ENCODE data around the gene ARHGEF6.

Gene ARHGEF6

GRCh38 chrX:136764206-136764605, 16.5 kb downstream of the ARHGEF6 start:
- in situ Hi-C loops (cut with MboI; ENCODE audit: low sequenced_read_pairs, unreplicated experiment), result no loop called here
- DNase-seq (ENCODE audit: low spot score), result no peak
- no peak for TF ChIP-seq CTCF (IDR thresholded peaks at IDR 0.05; ENCODE audit: borderline replicate concordance, control extremely low read depth, extremely low read depth, insufficient read depth, missing control alignments)

GRCh38 chrX:136762820-136763452, 17.8 kb downstream of the ARHGEF6 start:
- DNase-seq (ENCODE audit: low spot score), result no peak
- TF ChIP-seq CTCF (IDR thresholded peaks at IDR 0.05; ENCODE audit: borderline replicate concordance, control extremely low read depth, extremely low read depth, insufficient read depth, missing control alignments), result no peak
- in situ Hi-C loops (cut with MboI; ENCODE audit: low sequenced_read_pairs, unreplicated experiment), result no loop called here

- in situ Hi-C loops (cut with MboI; ENCODE audit: low sequenced_read_pairs, unreplicated experiment), result no loop called here
- DNase-seq (ENCODE audit: low spot score), result no peak
- TF ChIP-seq CTCF (IDR thresholded peaks at IDR 0.05; ENCODE audit: borderline replicate concordance, control extremely low read depth, extremely low read depth, insufficient read depth, missing control alignments), result no peak
Measured at GRCh38 chrX:136761421-136761820, 19.3 kb downstream of the ARHGEF6 start.

GRCh38 chrX:136759968-136760367, 20.8 kb downstream of the ARHGEF6 start:
- TF ChIP-seq CTCF (IDR thresholded peaks at IDR 0.05; ENCODE audit: borderline replicate concordance, control extremely low read depth, extremely low read depth, insufficient read depth, missing control alignments), result no peak
- in situ Hi-C loops (cut with MboI; ENCODE audit: low sequenced_read_pairs, unreplicated experiment), result no loop called here
- DNase-seq (ENCODE audit: low spot score), result no peak

GRCh38 chrX:136755411-136755810, 25.3 kb downstream of the ARHGEF6 start:
- DNase-seq (ENCODE audit: low spot score), result no peak
- in situ Hi-C loops (cut with MboI; ENCODE audit: low sequenced_read_pairs, unreplicated experiment), result no loop called here
- no peak for TF ChIP-seq CTCF (IDR thresholded peaks at IDR 0.05; ENCODE audit: borderline replicate concordance, control extremely low read depth, extremely low read depth, insufficient read depth, missing control alignments)

- in situ Hi-C loops (cut with MboI; ENCODE audit: low sequenced_read_pairs, unreplicated experiment), result no loop called here
- TF ChIP-seq CTCF (IDR thresholded peaks at IDR 0.05; ENCODE audit: borderline replicate concordance, control extremely low read depth, extremely low read depth, insufficient read depth, missing control alignments), result no peak
- no peak for DNase-seq (ENCODE audit: low spot score)
Measured at GRCh38 chrX:136754651-136755050, 26.1 kb downstream of the ARHGEF6 start.
